ENCODE data around the gene PSMD8.
"Not testable (repeated sequence)": the region's sequence is repeated elsewhere in the genome, so short reads cannot be mapped to it uniquely, and the experiment has no call there.

Gene PSMD8

GRCh38 chr19:38412961-38413360 lies 38.6 kb downstream of the PSMD8 start:
- DNase-seq = peak; percentile 38

- no peak for DNase-seq
These were observed 39.0 kb downstream of the PSMD8 start for GRCh38 chr19:38413416-38413815.

- no peak for DNase-seq
These were observed 42.8 kb downstream of the PSMD8 start for GRCh38 chr19:38417146-38417543.

GRCh38 chr19:38417544-38418506 lies 43.5 kb downstream of the PSMD8 start:
- DNase-seq = peak; percentile 16

- no peak for DNase-seq
These were observed 46.6 kb downstream of the PSMD8 start for GRCh38 chr19:38420935-38421334.

GRCh38 chr19:38421856-38422255 lies 47.5 kb downstream of the PSMD8 start:
- no peak for DNase-seq

GRCh38 chr19:38422438-38422837 lies 48.1 kb downstream of the PSMD8 start:
- DNase-seq = no peak

- DNase-seq = no peak
These were observed 49.9 kb downstream of the PSMD8 start for GRCh38 chr19:38424272-38424671.

GRCh38 chr19:38425222-38425809 lies 50.9 kb downstream of the PSMD8 start:
- no peak for DNase-seq

GRCh38 chr19:38425810-38426466 lies 51.6 kb downstream of the PSMD8 start, which contains the start of gene RASGRP4:
Gene RASGRP4, minus strand, starts transcription at chr19:38426219. Its CDS starts 128 bp downstream, at chr19:38426091.
- DNase-seq = no peak

GRCh38 chr19:38427035-38427677 lies 52.8 kb downstream of the PSMD8 start:
- not testable (repeated sequence) for DNase-seq

GRCh38 chr19:38429055-38429810 lies 54.9 kb downstream of the PSMD8 start:
- no peak for DNase-seq

- no peak for DNase-seq
These were observed 55.4 kb downstream of the PSMD8 start for GRCh38 chr19:38429811-38430156.

GRCh38 chr19:38430931-38431330 lies 56.6 kb downstream of the PSMD8 start:
- DNase-seq = no peak

- DNase-seq = no peak
These were observed 58.9 kb downstream of the PSMD8 start, which contains the start of gene RYR1 for GRCh38 chr19:38433268-38433733. Gene RYR1, plus strand, starts transcription at chr19:38433691. Its CDS starts 139 bp downstream, at chr19:38433830.

Data from DMS 273 treated with DMSO at 0.1 percent for 48 hours (cell line).